ENCODE measurements around the gene ZNF667.

The ZNF667 gene

GRCh38 chr19:56477429-56478338 lies 539 bp upstream of the ZNF667 start:
- TF ChIP-seq, protein P1, sequence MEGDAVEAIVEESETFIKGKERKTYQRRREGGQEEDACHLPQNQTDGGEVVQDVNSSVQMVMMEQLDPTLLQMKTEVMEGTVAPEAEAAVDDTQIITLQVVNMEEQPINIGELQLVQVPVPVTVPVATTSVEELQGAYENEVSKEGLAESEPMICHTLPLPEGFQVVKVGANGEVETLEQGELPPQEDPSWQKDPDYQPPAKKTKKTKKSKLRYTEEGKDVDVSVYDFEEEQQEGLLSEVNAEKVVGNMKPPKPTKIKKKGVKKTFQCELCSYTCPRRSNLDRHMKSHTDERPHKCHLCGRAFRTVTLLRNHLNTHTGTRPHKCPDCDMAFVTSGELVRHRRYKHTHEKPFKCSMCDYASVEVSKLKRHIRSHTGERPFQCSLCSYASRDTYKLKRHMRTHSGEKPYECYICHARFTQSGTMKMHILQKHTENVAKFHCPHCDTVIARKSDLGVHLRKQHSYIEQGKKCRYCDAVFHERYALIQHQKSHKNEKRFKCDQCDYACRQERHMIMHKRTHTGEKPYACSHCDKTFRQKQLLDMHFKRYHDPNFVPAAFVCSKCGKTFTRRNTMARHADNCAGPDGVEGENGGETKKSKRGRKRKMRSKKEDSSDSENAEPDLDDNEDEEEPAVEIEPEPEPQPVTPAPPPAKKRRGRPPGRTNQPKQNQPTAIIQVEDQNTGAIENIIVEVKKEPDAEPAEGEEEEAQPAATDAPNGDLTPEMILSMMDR (IDR thresholded peaks at IDR 0.05; ENCODE audit: insufficient read depth, low read depth, low read length, missing control alignments): no peak
- H3K4me3 ChIP-seq (ENCODE audit: low read depth, low read length): no peak overlapping the region
- DNase-seq (ENCODE audit: low read depth): no peak

- H3K4me3 ChIP-seq (ENCODE audit: low read depth, low read length): no peak overlapping the region
- TF ChIP-seq, protein P1 (IDR thresholded peaks at IDR 0.05; ENCODE audit: insufficient read depth, low read depth, low read length, missing control alignments): no peak
- no peak for DNase-seq (ENCODE audit: low read depth)
Measured at GRCh38 chr19:56476093-56476492, 1.1 kb downstream of the ZNF667 start.

DNA sequence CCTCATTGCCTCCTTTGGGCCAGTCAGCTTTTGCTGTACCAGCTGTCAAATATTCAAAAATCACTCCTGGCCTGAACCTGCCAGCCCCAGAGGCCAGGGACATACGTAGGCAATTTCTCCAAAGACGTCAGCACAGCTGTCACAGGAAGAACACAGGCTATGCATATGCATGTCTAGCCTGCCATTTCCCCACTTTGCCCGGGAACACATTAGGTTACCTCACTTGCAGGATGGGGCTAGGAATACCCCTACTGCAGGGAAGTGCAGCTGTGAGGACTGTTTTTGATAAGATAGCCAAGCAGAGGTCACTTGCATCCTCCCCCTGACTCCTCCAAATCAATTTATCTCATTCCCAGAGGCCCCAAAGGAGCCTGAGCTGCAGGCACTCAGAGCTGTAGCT lies 2.8 kb downstream of the ZNF667 start:
- no peak overlapping the region for H3K4me3 ChIP-seq (ENCODE audit: low read depth, low read length)
- TF ChIP-seq, protein P1 (IDR thresholded peaks at IDR 0.05; ENCODE audit: insufficient read depth, low read depth, low read length, missing control alignments): no peak
- no peak for DNase-seq (ENCODE audit: low read depth)

GRCh38 chr19:56441206-56441792 lies 35.8 kb downstream of the ZNF667 start:
- no peak for DNase-seq (ENCODE audit: low read depth)
- no peak overlapping the region for H3K4me3 ChIP-seq (ENCODE audit: low read depth, low read length)
- TF ChIP-seq, protein P1 (IDR thresholded peaks at IDR 0.05; ENCODE audit: insufficient read depth, low read depth, low read length, missing control alignments): no peak

- no peak for DNase-seq (ENCODE audit: low read depth)
- TF ChIP-seq, protein P1 (IDR thresholded peaks at IDR 0.05; ENCODE audit: insufficient read depth, low read depth, low read length, missing control alignments): no peak
- H3K4me3 ChIP-seq (ENCODE audit: low read depth, low read length): no peak overlapping the region
Measured at GRCh38 chr19:56423985-56424353, 53.2 kb downstream of the ZNF667 start.

DNA sequence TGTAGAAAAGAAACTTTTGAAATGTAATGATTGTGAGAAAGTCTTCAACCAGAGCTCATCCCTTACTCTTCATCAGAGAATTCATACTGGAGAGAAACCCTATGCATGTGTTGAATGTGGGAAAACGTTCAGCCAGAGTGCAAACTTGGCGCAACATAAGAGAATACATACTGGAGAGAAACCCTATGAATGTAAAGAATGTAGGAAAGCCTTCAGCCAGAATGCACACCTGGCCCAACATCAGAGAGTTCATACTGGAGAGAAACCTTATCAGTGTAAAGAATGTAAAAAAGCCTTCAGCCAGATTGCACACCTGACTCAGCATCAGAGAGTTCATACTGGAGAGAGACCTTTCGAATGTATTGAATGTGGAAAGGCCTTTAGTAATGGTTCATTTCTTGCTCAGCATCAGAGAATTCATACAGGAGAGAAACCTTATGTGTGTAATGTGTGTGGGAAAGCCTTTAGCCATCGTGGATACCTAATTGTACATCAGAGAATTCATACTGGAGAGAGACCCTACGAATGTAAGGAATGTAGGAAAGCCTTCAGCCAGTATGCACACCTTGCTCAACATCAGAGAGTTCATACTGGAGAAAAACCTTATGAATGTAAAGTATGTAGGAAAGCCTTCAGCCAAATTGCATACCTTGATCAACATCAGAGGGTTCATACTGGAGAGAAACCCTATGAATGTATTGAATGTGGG lies 53.7 kb downstream of the ZNF667 start:
- no peak for DNase-seq (ENCODE audit: low read depth)
- no peak overlapping the region for H3K4me3 ChIP-seq (ENCODE audit: low read depth, low read length)
- TF ChIP-seq, protein P1 (IDR thresholded peaks at IDR 0.05; ENCODE audit: insufficient read depth, low read depth, low read length, missing control alignments): no peak

Measured in GM12865 (cell line).